Activated gamma-delta T cell treated with anti-CD3 and anti-CD28 coated beads, Interleukin-2, amount 50 U/mL, for 16 hours (primary cell): Measurements from ENCODE around the gene AP4E1.
"Not testable (repeated sequence)": the region's sequence is repeated elsewhere in the genome, so short reads cannot be mapped to it uniquely, and the experiment has no call there.

Source experiments
- DNase-seq: peaks from one replicate; pipeline ENCODE4 v3.0.0-alpha.2; 2020; ENCODE audit warnings: low read depth

The AP4E1 gene

GRCh38 chr15:50950745-50951144 lies 42.3 kb downstream of the AP4E1 start:
- not testable (repeated sequence) for DNase-seq

DNA sequence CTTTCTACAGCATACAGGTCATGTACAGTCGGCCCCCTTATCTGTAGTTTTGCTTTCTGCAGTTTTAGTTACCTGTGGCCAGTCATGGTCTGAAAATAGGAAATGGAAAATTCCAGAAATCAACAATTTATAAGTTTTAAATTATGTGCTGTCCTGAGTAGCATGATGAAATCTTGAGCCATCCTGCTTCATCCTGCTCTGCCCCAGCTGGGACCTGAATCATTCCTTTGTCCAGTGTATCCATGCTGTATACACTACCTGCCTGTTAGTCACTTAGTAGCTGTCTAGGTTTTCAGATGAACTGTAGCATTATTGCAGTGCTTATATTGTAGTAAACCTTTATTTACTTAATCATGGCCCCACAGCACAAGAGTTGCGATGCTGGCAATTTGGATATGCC lies 44.8 kb downstream of the AP4E1 start:
- no peak for DNase-seq

GRCh38 chr15:50954837-50955236 lies 46.4 kb downstream of the AP4E1 start:
- not testable (repeated sequence) for DNase-seq

DNA sequence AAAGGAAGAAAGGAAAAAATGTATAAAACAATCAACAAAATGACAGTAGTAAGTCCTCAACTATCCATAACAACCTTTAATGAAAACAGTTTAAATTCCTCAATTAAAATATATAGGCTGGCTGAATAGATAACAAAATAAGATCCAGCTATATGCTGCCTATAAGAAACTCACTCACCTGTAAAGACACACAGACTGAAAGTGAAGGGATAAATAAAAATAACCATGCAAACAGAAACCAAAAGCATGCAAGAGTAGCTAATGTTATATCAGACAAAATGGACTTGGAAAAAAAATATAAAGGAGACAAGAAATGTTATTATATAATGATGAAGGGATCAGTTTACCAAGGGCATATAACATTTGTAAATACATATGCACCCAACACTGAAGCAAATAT lies 51.2 kb downstream of the AP4E1 start:
- DNase-seq, result no peak

- DNase-seq, result no peak
Measured at GRCh38 chr15:50964075-50964474, 55.6 kb downstream of the AP4E1 start.

DNA sequence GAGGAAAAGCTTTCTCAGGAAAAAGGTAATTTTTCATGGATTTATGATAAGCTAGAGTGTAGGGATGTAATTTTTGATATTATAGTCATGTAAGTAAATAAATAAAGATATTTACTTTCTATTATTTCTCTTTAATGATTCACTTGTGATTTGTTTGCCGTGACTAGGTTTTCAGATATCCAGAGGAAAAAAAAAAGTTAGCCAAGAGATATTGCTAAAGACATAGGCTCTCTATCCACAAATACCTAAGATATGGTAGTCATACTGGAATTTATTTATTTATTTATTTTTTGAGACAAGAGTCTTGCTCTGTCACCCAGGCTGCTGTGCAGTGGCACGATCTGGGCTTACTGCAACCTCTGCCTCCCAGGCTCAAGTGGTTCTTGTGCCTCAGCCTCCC lies 59.9 kb downstream of the AP4E1 start:
- DNase-seq, result no peak

GRCh38 chr15:50970524-50970923 lies 62.0 kb downstream of the AP4E1 start:
- DNase-seq, result no peak

GRCh38 chr15:50971115-50971514 lies 62.6 kb downstream of the AP4E1 start:
- no peak for DNase-seq

DNA sequence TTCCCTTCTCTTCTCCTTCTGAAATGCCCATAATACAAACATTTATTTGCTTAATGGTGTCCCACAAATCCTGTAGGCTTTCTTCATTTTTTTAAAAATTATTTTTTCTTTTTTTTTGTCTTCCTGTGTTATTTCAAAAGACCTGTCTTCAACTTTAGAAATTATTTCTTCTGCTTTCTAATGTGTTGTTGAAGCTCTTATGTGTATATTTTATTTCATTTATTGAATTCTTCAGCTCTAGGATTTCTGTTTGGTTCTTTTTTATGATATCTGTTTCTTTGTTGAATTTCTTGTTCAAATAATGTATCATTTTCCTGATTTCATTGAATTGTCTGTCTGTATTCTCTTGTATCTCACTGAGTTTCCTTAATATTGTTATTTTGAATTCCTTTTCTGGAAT lies 63.1 kb downstream of the AP4E1 start:
- DNase-seq, result no peak

DNA sequence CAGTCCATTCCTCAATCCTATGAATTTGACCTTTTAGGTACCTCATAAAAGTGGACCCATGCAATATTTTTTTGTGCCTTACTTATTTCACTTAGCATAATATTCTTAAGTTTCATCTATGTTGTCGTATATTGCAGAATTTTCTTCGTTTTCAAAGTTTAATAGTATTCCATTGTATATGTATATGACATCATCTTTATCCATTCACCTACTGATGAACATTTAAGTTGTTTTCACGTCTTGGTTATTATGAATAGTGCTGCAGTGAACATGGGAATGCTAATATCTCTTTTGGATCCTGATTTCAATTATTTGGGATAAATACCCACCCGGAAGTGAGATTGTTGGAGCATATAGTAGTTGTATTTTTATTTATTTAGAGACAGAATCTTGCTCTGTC lies 65.1 kb downstream of the AP4E1 start:
- DNase-seq, result no peak

DNA sequence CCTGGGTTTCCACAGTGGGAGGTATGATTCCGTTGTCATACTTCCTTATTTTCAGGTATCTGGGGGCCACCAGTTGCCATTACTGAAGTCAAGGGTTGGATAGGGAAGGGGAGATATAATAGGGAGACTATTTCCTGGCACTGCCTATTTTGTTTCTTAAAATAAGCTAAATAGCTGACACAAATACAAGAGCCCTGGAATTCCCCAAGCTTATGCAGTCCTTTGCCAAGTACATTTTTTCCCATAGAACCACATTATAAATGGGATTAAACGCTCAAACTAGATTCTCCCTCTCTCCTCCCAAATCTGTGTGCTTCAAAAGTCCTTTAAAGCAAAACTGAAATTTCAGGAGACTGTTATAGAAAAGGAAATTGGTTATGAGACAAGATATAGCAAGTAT lies 68.7 kb downstream of the AP4E1 start:
- DNase-seq, result no peak

DNA sequence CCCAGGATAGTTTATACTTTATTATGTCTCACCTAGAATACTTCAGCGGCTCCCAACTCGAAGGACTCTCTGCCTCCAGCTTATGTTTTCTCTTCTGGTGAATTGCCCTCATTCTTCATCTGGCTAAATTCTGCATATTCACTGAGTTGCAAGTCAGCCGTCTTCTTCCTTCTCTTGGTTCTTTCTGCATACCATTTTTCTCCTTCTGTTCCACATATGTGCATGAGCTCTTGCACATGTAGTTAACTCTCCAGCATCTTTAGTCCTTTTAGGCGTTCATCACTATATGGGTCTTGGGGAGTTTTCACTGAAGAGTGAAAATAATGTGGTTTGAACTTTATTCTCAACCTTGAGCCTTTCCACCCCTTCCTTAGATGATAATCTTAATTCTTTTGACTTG lies 70.1 kb downstream of the AP4E1 start:
- no peak for DNase-seq

- no peak for DNase-seq
Measured at GRCh38 chr15:50979041-50979440, 70.6 kb downstream of the AP4E1 start.

- DNase-seq, result no peak
Measured at GRCh38 chr15:50993598-50993997, 85.1 kb downstream of the AP4E1 start.

- no peak for DNase-seq
Measured at GRCh38 chr15:50996641-50997040, 88.2 kb downstream of the AP4E1 start.

DNA sequence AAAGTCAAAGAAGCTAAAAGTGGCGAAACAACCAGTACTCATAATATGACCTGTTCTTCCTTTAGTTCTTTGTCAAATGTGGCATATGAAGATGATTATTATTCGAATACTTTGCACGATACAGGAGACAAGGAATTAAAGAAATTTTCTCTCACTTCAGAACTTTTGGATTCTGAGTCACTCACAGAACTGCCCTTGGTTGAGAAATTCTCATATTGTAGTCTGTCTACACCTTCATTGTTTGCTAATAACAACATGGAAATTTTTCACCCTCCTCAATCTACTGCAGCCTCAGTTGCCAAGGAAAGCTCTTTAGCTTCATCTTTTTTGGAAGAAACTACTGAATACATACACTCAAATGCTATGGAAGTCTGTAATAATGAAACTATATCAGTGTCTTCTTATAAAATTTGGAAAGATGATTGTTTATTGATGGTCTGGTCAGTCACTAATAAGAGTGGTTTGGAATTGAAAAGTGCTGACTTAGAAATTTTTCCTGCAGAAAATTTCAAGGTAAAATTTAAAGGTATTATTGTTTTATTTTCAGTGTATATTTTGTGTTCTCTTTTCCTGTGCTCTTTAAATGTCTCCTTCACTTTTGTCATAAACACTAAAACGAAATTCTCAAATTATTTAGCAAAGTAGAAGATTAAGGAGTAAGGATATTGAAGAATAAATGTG lies 89.0 kb downstream of the AP4E1 start:
- DNase-seq, result no peak

DNA sequence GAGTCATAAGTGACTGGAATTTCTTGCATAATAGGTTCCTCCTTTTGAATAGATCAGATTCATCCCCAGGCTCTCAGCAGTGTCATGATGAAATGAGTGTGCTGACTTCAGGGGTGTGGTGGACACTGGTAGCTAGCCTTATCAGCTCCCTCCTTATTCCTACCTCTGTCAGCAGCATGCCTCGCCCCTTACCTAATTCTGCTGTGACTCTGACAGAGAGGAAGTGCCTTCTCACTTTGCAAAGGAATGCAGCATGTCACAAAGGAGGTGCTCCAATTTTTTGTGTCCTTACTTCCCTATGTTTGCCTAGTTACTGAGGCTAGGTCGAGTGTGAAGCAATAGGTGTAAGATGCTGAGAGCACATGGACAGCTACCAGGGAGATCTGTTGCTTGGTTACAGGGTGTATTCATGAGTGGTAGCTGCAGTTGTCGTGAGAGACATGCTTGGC lies 95.6 kb downstream of the AP4E1 start:
- DNase-seq, result no peak

GRCh38 chr15:51006336-51006985 lies 98.0 kb downstream of the AP4E1 start:
- no peak for DNase-seq

DNA sequence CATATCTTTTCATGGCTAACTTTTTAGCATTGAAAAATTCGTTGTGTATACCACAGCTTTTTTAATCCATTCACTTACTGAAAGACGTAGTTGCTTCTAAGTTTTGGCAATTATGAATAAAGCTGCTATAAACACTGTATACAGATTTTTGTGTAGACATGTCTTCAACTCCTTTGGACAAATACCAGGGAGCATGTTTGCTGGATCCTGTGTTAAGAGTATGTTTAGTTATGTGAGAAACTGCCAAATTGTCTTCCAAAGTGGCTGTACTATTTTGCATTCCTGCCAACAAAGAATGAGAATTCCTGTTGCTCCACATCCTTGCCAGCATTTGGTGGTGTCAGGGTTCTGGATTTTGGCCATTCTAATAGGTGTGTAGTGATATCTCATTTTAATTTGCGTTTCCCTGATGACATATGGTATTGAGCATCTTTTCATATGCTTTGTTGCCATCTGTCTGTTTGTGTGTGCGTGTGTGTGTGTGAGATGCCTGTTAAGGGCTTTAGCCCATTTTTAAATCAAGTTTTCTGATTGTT lies 98.7 kb downstream of the AP4E1 start:
- no peak for DNase-seq

DNA sequence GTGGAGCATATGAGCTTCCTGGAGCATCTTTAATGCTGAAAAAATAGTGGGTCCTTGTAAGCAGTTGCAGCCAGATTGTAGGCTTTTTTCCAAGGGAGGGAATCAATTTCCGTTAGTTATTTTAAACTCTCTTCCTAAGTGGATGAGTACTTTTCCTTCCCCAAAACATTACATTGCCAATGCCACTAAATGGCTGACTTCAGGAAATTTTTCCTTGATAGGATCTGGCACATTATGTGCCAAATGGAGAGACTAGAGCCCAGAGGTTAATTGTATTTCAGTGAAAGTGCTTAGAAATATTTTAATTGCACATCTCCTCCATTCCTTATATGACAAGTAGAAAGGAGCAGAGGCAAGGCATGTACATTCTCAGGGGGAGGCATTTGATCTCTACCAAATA lies 102.7 kb downstream of the AP4E1 start:
- no peak for DNase-seq

GRCh38 chr15:51016615-51017014 lies 108.1 kb downstream of the AP4E1 start:
- DNase-seq, result no peak

- DNase-seq, result no peak
Measured at GRCh38 chr15:51022206-51022605, 113.7 kb downstream of the AP4E1 start.

- DNase-seq, result no peak
Measured at GRCh38 chr15:51023499-51023898, 115.0 kb downstream of the AP4E1 start.
